Lung microvascular endothelial cell (primary cell): Measurements from ENCODE around the gene AUH. TPM values are rescaled to one million over a fixed set of nuclear protein-coding genes. Genes with fewer than 3 reads are reported as not detected.
"Not testable (repeated sequence)": the region's sequence is repeated elsewhere in the genome, so short reads cannot be mapped to it uniquely, and the experiment has no call there.

Experiments used
- DNase-seq, 2 donors: peaks; one replicate each; pipeline versions ENCODE4 v3.0.0 to v3.0.0-alpha.2; 2010; ENCODE audit warnings: low read depth in 2 of 2
- total RNA-seq: library from RNA; depleted of rRNA; stranded (reverse); fragments of >200 nt; gene quantifications from 2 replicates; pipeline ENCODE4 v1.2.1, GENCODE V29; 2014

Gene AUH
- total RNA-seq, 1 donor from 2014 or later: 13.3 TPM

DNA sequence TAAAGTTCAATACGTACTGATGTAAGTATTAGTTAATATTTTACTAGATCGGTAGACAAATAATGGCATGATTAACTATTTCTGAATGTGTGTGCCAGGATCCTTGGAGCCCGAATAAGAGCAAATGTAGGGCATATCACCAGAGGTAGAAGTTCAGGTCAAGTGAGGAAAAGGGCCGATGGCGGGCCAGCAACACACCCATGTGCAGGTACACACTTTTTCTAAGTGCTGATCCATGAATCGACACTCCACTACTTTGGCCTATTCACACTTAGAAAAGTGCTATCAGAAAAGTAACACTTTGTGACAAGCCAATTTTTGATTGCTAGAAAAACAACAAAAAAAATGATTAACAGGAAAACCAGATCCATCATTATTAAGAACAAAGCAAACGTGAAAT lies 150.3 kb downstream of the AUH start:
- DNase-seq: no peak

DNA sequence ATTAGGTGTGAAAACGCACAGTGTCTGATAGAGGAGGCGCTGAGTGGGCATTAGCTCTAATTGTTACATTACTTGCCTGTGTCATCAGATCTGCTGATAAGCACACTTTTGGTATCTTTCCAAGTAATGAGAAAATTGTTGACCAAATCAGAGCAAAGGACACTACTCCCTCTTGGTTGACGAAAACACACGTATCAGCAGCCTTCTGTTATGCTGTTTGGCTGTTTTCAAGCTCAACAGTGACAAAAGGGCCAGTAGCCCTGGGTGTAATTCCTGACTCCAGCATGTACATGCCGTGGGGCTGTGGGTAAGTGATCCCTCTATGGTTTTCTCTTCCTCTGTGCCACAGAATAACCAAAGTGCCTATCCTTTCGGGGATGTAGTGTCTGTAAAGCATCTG lies 151.4 kb downstream of the AUH start:
- DNase-seq: no peak

- DNase-seq: no peak
Measured at GRCh38 chr9:91208837-91209236, 152.9 kb downstream of the AUH start.

GRCh38 chr9:91208419-91208745 lies 153.3 kb downstream of the AUH start:
- DNase-seq: no peak

DNA sequence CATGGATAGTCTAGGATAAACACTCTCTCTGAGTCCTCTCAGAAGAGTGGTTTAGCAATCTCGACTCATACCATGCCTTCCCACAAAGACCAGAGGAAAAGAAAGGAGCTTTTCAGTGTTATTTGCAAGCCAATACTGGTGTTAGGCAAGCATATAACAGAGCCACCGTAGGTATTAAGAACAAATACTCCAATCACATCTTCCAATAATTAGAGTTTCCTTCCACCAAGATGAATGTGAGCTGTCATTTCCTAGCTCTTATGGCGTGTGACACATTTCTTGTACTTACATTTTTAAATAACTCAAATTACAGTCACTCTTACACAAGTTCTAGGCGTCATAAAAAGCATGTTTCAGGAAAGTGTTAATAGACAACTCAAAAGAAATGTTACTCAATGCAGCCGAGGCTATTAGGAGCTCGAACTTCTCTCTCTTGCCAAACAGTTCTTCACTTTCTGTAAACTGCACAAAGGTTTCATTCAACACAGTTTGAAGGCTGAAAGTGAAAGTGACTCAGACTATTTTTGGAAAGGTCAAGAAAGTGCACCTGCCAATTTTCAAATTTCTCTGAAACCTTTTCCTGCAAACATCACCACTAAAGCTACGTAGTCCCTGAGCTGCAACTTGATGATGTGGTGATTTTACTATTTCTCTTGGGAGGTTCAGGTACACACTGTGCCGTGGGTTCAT lies 153.8 kb downstream of the AUH start:
- DNase-seq: peak; percentile 50 to 57

DNA sequence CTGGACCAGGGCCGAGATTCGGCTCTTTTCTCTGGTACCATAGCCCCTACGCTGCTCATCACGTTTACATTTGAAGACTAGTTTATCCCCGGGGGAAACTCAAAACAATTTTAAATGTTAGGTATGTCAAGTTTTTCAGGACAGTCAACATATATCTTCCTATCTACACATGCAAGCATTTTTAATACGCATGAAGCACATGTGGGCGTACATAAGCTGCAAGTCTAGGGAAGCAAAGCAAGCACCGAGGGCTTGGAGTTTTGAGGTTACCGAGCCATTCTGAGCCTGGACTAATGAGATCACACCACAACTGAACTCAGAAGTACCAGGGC lies 154.4 kb downstream of the AUH start:
- no peak for DNase-seq

GRCh38 chr9:91206806-91207205 lies 154.9 kb downstream of the AUH start:
- no peak for DNase-seq

DNA sequence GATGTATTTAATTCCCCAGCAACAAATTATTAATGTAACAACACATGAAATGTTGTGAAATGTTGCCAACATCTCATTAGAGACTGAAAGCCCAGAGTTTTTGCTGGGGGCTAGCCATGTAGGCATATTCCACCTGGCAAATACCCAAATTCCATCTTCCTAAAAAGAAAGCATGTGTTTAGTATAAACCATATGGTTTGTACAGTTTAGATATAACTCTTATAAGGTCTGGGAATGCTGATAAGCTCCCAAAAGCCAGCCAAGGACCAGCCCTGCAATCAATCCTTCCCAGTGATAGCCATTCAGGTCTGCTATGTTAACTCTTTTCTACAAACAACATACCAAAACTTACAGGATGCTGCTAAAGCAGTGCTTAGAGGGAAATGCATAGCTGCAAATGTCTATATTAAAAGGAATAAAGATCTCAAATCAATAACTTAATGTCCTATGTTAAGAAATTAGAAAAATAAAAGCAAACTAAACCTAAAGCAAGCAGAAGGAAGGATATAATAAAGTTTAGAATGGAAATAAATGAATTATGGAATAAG lies 158.9 kb downstream of the AUH start:
- no peak for DNase-seq

DNA sequence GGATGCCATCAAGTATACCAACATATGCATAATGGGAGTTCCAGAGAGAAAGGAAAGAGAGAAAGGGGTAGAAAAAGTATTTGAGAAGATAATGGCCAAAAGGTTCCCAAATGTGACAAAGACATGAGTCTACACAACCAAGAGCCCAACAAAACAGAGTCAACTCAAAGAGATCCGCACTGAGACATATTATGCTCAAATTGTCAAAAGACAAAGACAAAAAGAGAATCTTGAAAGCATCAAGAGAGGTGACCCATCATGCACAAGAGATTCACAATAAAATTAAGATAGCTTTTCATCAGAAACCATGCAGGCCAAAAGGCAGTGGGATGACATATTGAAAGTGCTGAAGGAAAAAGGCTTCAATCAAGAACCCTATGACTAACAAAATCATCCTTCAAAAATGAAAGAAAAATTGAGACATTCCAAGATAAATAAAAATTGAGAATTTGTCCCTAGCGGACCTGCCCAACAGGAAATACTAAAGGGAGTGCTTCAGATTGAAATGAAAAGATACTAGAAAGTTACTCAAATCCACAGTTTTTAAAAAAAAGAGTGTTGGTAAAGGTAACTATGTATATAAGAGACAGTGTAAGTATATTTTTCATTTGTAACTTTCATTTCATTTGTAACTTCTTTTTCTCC lies 160.9 kb downstream of the AUH start:
- DNase-seq: no peak

DNA sequence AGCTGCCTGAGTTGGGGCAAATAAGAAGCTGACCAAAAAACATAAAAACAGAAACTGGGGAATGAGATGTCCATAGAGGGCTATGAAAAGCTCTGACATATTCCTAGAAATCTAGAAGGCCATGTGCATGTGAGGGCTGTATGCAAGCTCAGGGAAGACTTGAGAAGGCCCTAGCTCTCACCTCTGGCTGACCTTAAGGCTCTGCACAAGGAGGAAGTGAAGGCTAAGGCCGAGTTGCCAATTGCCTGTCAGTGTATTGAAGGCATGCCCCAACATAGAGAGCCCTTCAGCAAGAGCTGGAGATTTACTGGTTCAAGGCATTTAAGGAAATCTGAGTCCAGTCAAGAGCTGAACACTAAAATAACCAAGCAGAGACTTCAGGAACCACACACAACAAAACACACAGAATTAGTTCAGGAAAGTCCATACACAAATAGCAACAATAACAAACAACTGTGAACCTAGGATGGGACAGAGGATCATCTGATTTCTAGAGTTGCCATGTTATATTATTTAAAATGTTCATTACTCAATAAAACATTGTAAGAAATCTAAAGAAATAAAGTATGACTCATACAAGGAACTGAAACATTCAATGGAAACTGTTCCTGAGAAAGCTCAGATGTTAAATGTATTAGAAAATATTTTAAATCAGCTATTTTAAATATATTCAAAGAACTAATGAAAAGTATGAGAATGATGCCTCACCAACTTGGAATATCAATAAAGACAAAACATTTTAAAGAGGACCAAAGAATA lies 161.8 kb downstream of the AUH start:
- no peak for DNase-seq

DNA sequence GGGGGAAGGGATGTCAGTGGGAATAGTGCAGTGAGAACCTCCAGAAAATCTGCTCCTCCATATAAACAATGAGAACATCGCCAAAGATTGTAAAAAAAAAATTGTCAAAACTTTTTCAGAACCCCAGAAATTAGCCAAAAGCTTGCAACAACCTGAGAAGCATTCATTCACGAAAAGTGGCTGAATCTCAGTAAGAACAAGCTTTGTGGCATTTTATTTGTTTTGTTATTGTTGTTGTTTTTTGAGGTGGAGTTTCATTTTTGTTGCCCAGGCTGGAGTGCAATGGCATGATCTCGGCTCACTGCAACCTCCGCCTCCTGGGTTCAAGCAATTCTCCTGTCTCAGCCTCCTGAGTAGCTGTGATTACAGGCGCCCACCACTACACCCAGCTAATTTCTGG lies 162.8 kb downstream of the AUH start:
- not testable (repeated sequence) for DNase-seq

- no peak for DNase-seq
Measured at GRCh38 chr9:91198405-91198804, 163.3 kb downstream of the AUH start.

DNA sequence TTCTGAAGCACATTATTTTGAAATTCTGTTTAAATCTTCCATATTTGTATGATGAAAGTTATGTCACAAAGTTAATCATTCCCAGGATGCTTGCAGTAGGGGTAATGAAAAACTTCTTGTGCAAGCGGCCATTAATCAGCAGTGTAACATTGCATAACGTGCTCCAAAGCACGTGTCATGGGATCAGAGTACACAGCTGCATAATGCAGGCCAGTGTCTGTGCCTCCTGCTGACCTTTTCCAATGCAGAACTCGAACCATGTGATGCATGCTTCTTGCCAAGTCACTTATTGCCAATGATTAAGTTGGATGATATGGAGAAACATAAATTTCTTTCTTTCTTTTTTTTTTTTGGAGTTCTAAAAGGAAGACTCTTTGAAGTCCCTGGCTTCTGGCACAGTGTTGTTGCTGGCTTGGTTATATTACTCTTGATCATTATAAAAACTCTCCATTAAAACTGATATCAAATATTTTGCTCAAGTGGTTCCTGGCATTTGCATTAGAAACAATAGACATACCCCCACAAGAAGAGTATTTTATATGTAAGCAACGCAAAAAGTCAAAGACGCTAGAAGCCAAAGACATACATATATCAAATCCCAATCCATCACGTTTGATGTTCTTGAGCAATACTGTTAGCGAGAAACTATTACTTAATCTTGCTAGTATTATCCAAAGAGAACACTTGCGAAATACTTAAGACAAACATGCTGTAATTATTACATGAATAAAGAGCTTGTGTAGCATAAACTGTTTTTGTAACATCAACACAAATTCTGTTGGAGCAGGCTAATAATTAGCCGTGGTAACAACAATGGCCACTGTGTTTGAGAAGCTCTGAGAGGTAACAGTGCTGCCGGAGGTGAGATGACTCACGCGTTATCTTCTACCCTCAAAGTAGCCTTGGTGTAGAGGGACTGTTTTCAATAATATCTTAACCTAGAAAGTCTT lies 164.2 kb downstream of the AUH start:
- peak; percentile 54 to 65 for DNase-seq

DNA sequence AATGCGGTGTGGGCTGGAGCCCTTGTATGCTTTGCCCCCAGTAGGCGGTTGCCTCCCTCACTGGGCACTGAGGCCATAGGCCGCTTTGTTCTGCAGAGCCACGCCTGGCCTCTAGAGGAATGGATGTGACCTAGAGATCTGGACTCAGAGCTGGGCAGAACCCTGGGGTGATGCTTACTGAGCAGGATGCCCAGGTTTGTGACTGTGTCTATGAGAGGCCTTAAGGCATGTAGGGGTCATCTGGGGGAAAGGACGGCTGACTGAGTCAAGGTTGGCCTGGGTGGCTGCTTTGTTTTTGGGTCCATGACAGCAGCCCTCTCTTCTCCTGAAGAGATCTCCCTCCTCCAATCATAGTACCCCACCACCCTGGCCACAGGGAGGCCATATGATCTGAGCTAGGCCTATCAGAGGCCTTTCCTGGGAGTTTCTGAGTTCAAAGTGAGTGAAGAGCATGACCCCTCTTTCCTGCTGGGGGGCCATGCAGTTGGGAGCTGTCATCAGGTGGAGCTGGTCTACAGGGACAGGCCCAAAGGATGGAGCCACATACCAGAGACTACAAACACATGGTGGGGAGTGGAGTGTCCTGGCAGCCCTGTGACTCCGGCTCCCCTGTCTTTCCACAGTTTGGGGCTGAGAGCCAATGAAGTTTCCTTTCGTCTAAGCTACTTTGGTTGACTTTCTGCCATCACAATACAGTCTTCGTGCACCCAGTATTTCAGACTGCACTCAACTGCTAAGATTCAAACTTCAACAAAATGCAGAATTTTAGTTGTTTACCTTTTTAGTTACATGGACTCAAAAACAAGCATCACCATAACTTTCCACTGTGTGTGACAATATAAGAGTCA lies 165.4 kb downstream of the AUH start:
- no peak for DNase-seq

DNA sequence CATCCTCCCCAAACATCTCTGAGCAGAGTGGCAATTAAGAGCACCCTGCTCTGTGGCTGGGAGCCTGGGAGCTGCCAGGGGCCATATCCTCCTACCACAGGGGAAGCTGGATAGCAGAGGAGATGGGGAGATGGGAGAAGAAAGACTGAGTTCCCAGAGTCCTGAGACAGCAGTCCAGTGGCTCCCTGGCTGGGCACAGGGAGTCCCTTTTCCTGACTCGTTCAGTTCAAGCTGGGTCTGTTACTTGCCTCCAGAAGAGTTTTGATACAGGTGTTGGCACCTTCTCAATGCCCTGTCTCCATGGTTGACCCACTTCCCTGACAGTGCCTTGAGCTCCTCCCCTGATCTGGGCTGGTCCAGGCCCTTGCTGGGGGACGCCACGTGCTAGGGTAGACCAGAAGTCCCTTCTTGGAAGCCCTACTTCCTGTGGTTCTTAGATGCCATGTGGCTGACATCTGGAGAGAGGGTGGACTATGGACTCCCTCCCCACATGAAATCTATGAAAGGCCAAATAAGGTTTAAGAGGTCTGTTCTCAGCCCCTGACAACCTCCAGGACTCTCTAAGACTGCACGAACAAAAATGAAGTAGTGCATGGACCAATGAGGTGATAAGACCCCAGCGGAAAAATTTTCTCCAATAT lies 166.2 kb downstream of the AUH start:
- DNase-seq: no peak

GRCh38 chr9:91193658-91194391 lies 167.9 kb downstream of the AUH start:
- DNase-seq: peak; percentile 86 to 91

GRCh38 chr9:91193087-91193657 lies 168.5 kb downstream of the AUH start:
- peak; percentile 82 to 98 for DNase-seq

GRCh38 chr9:91192381-91193086 lies 169.2 kb downstream of the AUH start:
- DNase-seq: peak in 1 of 2 donors; percentile 9
